Measurements from ENCODE around the gene MS4A1. TPM values are rescaled to one million over a fixed set of nuclear protein-coding genes. Genes with fewer than 3 reads are reported as not detected.

The MS4A1 gene
- polyA plus RNA-seq (2013, experiment 1 of 2), result not detected
- not detected for polyA plus RNA-seq (2013, experiment 2 of 2)

GRCh38 chr11:60455531-60456042 lies at the start of gene MS4A1:
Gene MS4A1, plus strand, starts transcription at chr11:60455847. Its CDS starts 6,528 bp downstream, at chr11:60462375.
- Histone ChIP-seq H2AFZ (ENCODE audit: low read length) (no peak within 1 kb of the TSS), H3K27me3 (ENCODE audit: control insufficient read depth in 3 of 3, insufficient read depth in 3 of 3, low read depth in 1 of 3, low read length in 3 of 3) (no peaks in the 10 kb centered on the region), H3K4me3 (ENCODE audit: low read length in 2 of 2) (no peak within 1 kb of the TSS), H3K18ac (ENCODE audit: low read length) (no peak within 1 kb of the TSS), H2BK12ac (ENCODE audit: low read length) (no peak within 1 kb of the TSS), H3K36me3 (replicated peaks in 1 of 2; ENCODE audit: control insufficient read depth in 2 of 2, insufficient read depth in 2 of 2, low read length in 2 of 2) (no peaks in the 10 kb centered on the region), H3K9me3 (replicated peaks in 1 of 2; ENCODE audit: control insufficient read depth in 2 of 2, insufficient read depth in 1 of 2, low read depth in 1 of 2, low read length in 2 of 2) (no peaks in the 10 kb centered on the region), H3K14ac (ENCODE audit: low read length) (no peak within 1 kb of the TSS), H3K27ac (replicated peaks; ENCODE audit: low read length) (no peak within 1 kb of the TSS), H2BK120ac (ENCODE audit: low read depth, low read length) (no peak within 1 kb of the TSS), H3K4me1 (ENCODE audit: control insufficient read depth in 2 of 2, insufficient read depth in 1 of 2, low read depth in 1 of 2, low read length in 2 of 2) (no peaks in the 10 kb centered on the region), H2BK5ac (ENCODE audit: low read length) (no peak within 1 kb of the TSS), H3K79me1 (ENCODE audit: low read depth, low read length) (no peaks in the 10 kb centered on the region), H4K8ac (ENCODE audit: low read depth, low read length) (no peak within 1 kb of the TSS), H4K91ac (ENCODE audit: low read depth, low read length, poor library complexity) (no peak within 1 kb of the TSS), H2AK5ac (ENCODE audit: low read depth, low read length) (no peak within 1 kb of the TSS), H2BK15ac (ENCODE audit: low read length) (no peak within 1 kb of the TSS), H3K23ac (ENCODE audit: low read depth, low read length, poor library complexity) (no peak within 1 kb of the TSS), H3K4me2 (ENCODE audit: insufficient read depth, low read length, poor library complexity, severe bottlenecking) (no peak within 1 kb of the TSS), H3K9ac (ENCODE audit: low read depth, low read length, poor library complexity) (no peak within 1 kb of the TSS), H3K4ac (ENCODE audit: low read length) (no peak within 1 kb of the TSS)
- no peak for DNase-seq (ENCODE audit: low spot score)
- no CpG with 5 or more reads among the region's 4 CpGs for WGBS, 2 donors (ENCODE audit: extremely low coverage in 2 of 2, insufficient read length in 2 of 2, insufficient replicate concordance in 1 of 2)

- H3K36me3 ChIP-seq (replicated peaks in 1 of 2; ENCODE audit: control insufficient read depth in 2 of 2, insufficient read depth in 2 of 2, low read length in 2 of 2), result no peaks in the 10 kb centered on the region
- no peak overlapping the region for H3K14ac ChIP-seq (ENCODE audit: low read length)
- H2AK5ac ChIP-seq (ENCODE audit: low read depth, low read length), result no peak overlapping the region
- H3K4ac ChIP-seq (ENCODE audit: low read length), result no peak overlapping the region
- no CpG with 5 or more reads among the region's 2 CpGs for WGBS, 2 donors (ENCODE audit: extremely low coverage in 2 of 2, insufficient read length in 2 of 2, insufficient replicate concordance in 1 of 2)
- H2BK12ac ChIP-seq (ENCODE audit: low read length), result no peak overlapping the region
- H2BK120ac ChIP-seq (ENCODE audit: low read depth, low read length), result no peak overlapping the region
- no peak overlapping the region for H2BK5ac ChIP-seq (ENCODE audit: low read length)
- H3K27ac ChIP-seq (replicated peaks; ENCODE audit: low read length), result no peak overlapping the region
- no peaks in the 10 kb centered on the region for H3K9me3 ChIP-seq (replicated peaks in 1 of 2; ENCODE audit: control insufficient read depth in 2 of 2, insufficient read depth in 1 of 2, low read depth in 1 of 2, low read length in 2 of 2)
- H3K9ac ChIP-seq (ENCODE audit: low read depth, low read length, poor library complexity), result no peak overlapping the region
- no peak overlapping the region for H2AFZ ChIP-seq (ENCODE audit: low read length)
- H3K4me1 ChIP-seq (ENCODE audit: control insufficient read depth in 2 of 2, insufficient read depth in 1 of 2, low read depth in 1 of 2, low read length in 2 of 2), result no peaks in the 10 kb centered on the region
- no peak overlapping the region for H3K4me2 ChIP-seq (ENCODE audit: insufficient read depth, low read length, poor library complexity, severe bottlenecking)
- no peak overlapping the region for H3K18ac ChIP-seq (ENCODE audit: low read length)
- H4K8ac ChIP-seq (ENCODE audit: low read depth, low read length), result no peak overlapping the region
- no peak for DNase-seq (ENCODE audit: low spot score)
- no peak overlapping the region for H3K23ac ChIP-seq (ENCODE audit: low read depth, low read length, poor library complexity)
- no peak overlapping the region for H3K4me3 ChIP-seq (ENCODE audit: low read length in 2 of 2)
- H3K27me3 ChIP-seq (ENCODE audit: control insufficient read depth in 3 of 3, insufficient read depth in 3 of 3, low read depth in 1 of 3, low read length in 3 of 3), result no peaks in the 10 kb centered on the region
- H4K91ac ChIP-seq (ENCODE audit: low read depth, low read length, poor library complexity), result no peak overlapping the region
- no peaks in the 10 kb centered on the region for H3K79me1 ChIP-seq (ENCODE audit: low read depth, low read length)
- no peak overlapping the region for H2BK15ac ChIP-seq (ENCODE audit: low read length)
These were observed 35.6 kb upstream of the MS4A1 start for GRCh38 chr11:60420015-60420414.

GRCh38 chr11:60422609-60423008 lies 33.0 kb upstream of the MS4A1 start:
- Histone ChIP-seq H3K14ac (ENCODE audit: low read length) (no peak overlapping the region), H3K79me1 (ENCODE audit: low read depth, low read length) (no peaks in the 10 kb centered on the region), H3K4ac (ENCODE audit: low read length) (no peak overlapping the region), H3K4me2 (ENCODE audit: insufficient read depth, low read length, poor library complexity, severe bottlenecking) (no peak overlapping the region), H3K36me3 (replicated peaks in 1 of 2; ENCODE audit: control insufficient read depth in 2 of 2, insufficient read depth in 2 of 2, low read length in 2 of 2) (no peaks in the 10 kb centered on the region), H3K23ac (ENCODE audit: low read depth, low read length, poor library complexity) (no peak overlapping the region), H3K9me3 (replicated peaks in 1 of 2; ENCODE audit: control insufficient read depth in 2 of 2, insufficient read depth in 1 of 2, low read depth in 1 of 2, low read length in 2 of 2) (no peaks in the 10 kb centered on the region), H2BK120ac (ENCODE audit: low read depth, low read length) (no peak overlapping the region), H2BK5ac (ENCODE audit: low read length) (no peak overlapping the region), H3K4me1 (ENCODE audit: control insufficient read depth in 2 of 2, insufficient read depth in 1 of 2, low read depth in 1 of 2, low read length in 2 of 2) (no peaks in the 10 kb centered on the region), H3K9ac (ENCODE audit: low read depth, low read length, poor library complexity) (no peak overlapping the region), H2BK12ac (ENCODE audit: low read length) (no peak overlapping the region), H3K18ac (ENCODE audit: low read length) (no peak overlapping the region), H3K27ac (replicated peaks; ENCODE audit: low read length) (no peak overlapping the region), H2BK15ac (ENCODE audit: low read length) (no peak overlapping the region), H4K8ac (ENCODE audit: low read depth, low read length) (no peak overlapping the region), H3K4me3 (ENCODE audit: low read length in 2 of 2) (no peak overlapping the region), H2AFZ (ENCODE audit: low read length) (no peak overlapping the region), H2AK5ac (ENCODE audit: low read depth, low read length) (no peak overlapping the region), H3K27me3 (ENCODE audit: control insufficient read depth in 3 of 3, insufficient read depth in 3 of 3, low read depth in 1 of 3, low read length in 3 of 3) (no peaks in the 10 kb centered on the region), H4K91ac (ENCODE audit: low read depth, low read length, poor library complexity) (no peak overlapping the region)
- no peak for DNase-seq (ENCODE audit: low spot score)
- no CpG with 5 or more reads among the region's 1 CpG for WGBS, 2 donors (ENCODE audit: extremely low coverage in 2 of 2, insufficient read length in 2 of 2, insufficient replicate concordance in 1 of 2)

- no peak overlapping the region for H2BK12ac ChIP-seq (ENCODE audit: low read length)
- no CpG with 5 or more reads among the region's 2 CpGs for WGBS, 2 donors (ENCODE audit: extremely low coverage in 2 of 2, insufficient read length in 2 of 2, insufficient replicate concordance in 1 of 2)
These were observed 27.1 kb upstream of the MS4A1 start for GRCh38 chr11:60428517-60428916.

More at GRCh38 chr11:60428517-60428916, 27.1 kb upstream of the MS4A1 start:
- no peak overlapping the region for H2BK120ac ChIP-seq (ENCODE audit: low read depth, low read length)
- H4K91ac ChIP-seq (ENCODE audit: low read depth, low read length, poor library complexity), result no peak overlapping the region
- no peak overlapping the region for H2AK5ac ChIP-seq (ENCODE audit: low read depth, low read length)
- no peak overlapping the region for H3K9ac ChIP-seq (ENCODE audit: low read depth, low read length, poor library complexity)
- H3K4me3 ChIP-seq (ENCODE audit: low read length in 2 of 2), result no peak overlapping the region
- H3K9me3 ChIP-seq (replicated peaks in 1 of 2; ENCODE audit: control insufficient read depth in 2 of 2, insufficient read depth in 1 of 2, low read depth in 1 of 2, low read length in 2 of 2), result no peaks in the 10 kb centered on the region
- H3K23ac ChIP-seq (ENCODE audit: low read depth, low read length, poor library complexity), result no peak overlapping the region
- no peak overlapping the region for H3K27ac ChIP-seq (replicated peaks; ENCODE audit: low read length)
- H3K14ac ChIP-seq (ENCODE audit: low read length), result no peak overlapping the region
- no peak overlapping the region for H3K4me2 ChIP-seq (ENCODE audit: insufficient read depth, low read length, poor library complexity, severe bottlenecking)
- no peaks in the 10 kb centered on the region for H3K36me3 ChIP-seq (replicated peaks in 1 of 2; ENCODE audit: control insufficient read depth in 2 of 2, insufficient read depth in 2 of 2, low read length in 2 of 2)
- H3K27me3 ChIP-seq (ENCODE audit: control insufficient read depth in 3 of 3, insufficient read depth in 3 of 3, low read depth in 1 of 3, low read length in 3 of 3), result peaks cover 0 to 2% (median 0%) of the 10 kb centered on the region in 3 experiments
- no peak overlapping the region for H2BK5ac ChIP-seq (ENCODE audit: low read length)
- H3K4ac ChIP-seq (ENCODE audit: low read length), result no peak overlapping the region
- H3K4me1 ChIP-seq (ENCODE audit: control insufficient read depth in 2 of 2, insufficient read depth in 1 of 2, low read depth in 1 of 2, low read length in 2 of 2), result no peaks in the 10 kb centered on the region
- H2AFZ ChIP-seq (ENCODE audit: low read length), result no peak overlapping the region
- no peaks in the 10 kb centered on the region for H3K79me1 ChIP-seq (ENCODE audit: low read depth, low read length)
- no peak overlapping the region for H4K8ac ChIP-seq (ENCODE audit: low read depth, low read length)
- no peak for DNase-seq (ENCODE audit: low spot score)
- H3K18ac ChIP-seq (ENCODE audit: low read length), result no peak overlapping the region
- no peak overlapping the region for H2BK15ac ChIP-seq (ENCODE audit: low read length)
